NCI-H1092 (cell line): ENCODE measurements around the gene PRX.
A peak's percentile ranks its signal among the peaks of the same experiment; 100 is the strongest.
"Not testable (repeated sequence)": the region's sequence is repeated elsewhere in the genome, so short reads cannot be mapped to it uniquely, and the experiment has no call there.

Experiments
- DNase-seq: peaks from one replicate; lab custom pipeline; 2025; lab: John Stamatoyannopoulos, UW

The PRX gene

GRCh38 chr19:40414542-40415535 is 1.7 kb upstream of the PRX start:
- DNase-seq: no peak

- no peak for DNase-seq
These were observed 312 bp downstream of the PRX start for GRCh38 chr19:40412866-40413265.

- no peak for DNase-seq
These were observed 1.1 kb downstream of the PRX start for GRCh38 chr19:40411958-40412499.

- no peak for DNase-seq
These were observed 1.9 kb downstream of the PRX start for GRCh38 chr19:40411125-40411842.

GRCh38 chr19:40410030-40410389 is 3.2 kb downstream of the PRX start:
- no peak for DNase-seq

GRCh38 chr19:40408598-40408925 is 4.6 kb downstream of the PRX start:
- not testable (repeated sequence) for DNase-seq

GRCh38 chr19:40407714-40408597 is 5.2 kb downstream of the PRX start:
- DNase-seq: no peak

GRCh38 chr19:40403262-40403984 is 9.8 kb downstream of the PRX start:
- peak; percentile 10 for DNase-seq

GRCh38 chr19:40400559-40400958 is 12.6 kb downstream of the PRX start:
- no peak for DNase-seq

- DNase-seq: no peak
These were observed 14.6 kb downstream of the PRX start for GRCh38 chr19:40398417-40399131.

GRCh38 chr19:40397568-40397906 is 15.6 kb downstream of the PRX start:
- no peak for DNase-seq

GRCh38 chr19:40396886-40397567 is 16.2 kb downstream of the PRX start:
- no peak for DNase-seq

GRCh38 chr19:40395956-40396355 is 17.2 kb downstream of the PRX start:
- no peak for DNase-seq

GRCh38 chr19:40394816-40395210 is 18.4 kb downstream of the PRX start:
- DNase-seq: no peak

- no peak for DNase-seq
These were observed 19.0 kb downstream of the PRX start for GRCh38 chr19:40393894-40394815.

- DNase-seq: no peak
These were observed 20.2 kb downstream of the PRX start for GRCh38 chr19:40392894-40393517.

GRCh38 chr19:40392123-40392522 is 21.1 kb downstream of the PRX start:
- no peak for DNase-seq

GRCh38 chr19:40390084-40390742 is 23.0 kb downstream of the PRX start, which contains the start of gene HIPK4:
TSS of gene HIPK4 (minus strand) at chr19:40390181. CDS start at chr19:40389902, 279 bp downstream.
- DNase-seq: no peak
